ENCODE results near the gene ARHGAP35. TPM values are rescaled to one million over a fixed set of nuclear protein-coding genes. Genes with fewer than 3 reads are reported as not detected.
"Not testable (repeated sequence)": the region's sequence is repeated elsewhere in the genome, so short reads cannot be mapped to it uniquely, and the experiment has no call there.

Gene ARHGAP35
- total RNA-seq, 4 donors from 2014 or later: 77.1 to 159 (median 98.4) TPM

- no peak for TF ChIP-seq POLR2A (IDR thresholded peaks at IDR 0.05)
- no peak for TF ChIP-seq POLR2AphosphoS5 (IDR thresholded peaks at IDR 0.05)
- TF ChIP-seq CTCF (IDR thresholded peaks at IDR 0.05): no peak
- TF ChIP-seq EP300 (IDR thresholded peaks at IDR 0.05; ENCODE audit: low read depth): no peak
- Histone ChIP-seq H3K27ac (no peak overlapping the region), H3K9me3 (no peaks in the 10 kb centered on the region), H3K4me3 (no peak overlapping the region), H3K27me3 (no peaks in the 10 kb centered on the region), H3K36me3 (no peaks in the 10 kb centered on the region), H3K4me1 (peaks cover 8 to 24% (median 11%) of the 10 kb centered on the region in 4 donors)
- WGBS, 2 donors (ENCODE audit: low coverage in 1 of 2): 82 to 90% methylated on average over 6 to 18 of the region's 18 CpGs
- intact Hi-C loops (cut with DNase I; ENCODE audit: low total_unique reads): no loop called here
- in situ Hi-C loops (cut with MboI; ENCODE audit: low pct_ligation_motif_present in 1 of 4, low pct_unique_long_range_greater_than_20kb in 1 of 4, low sequenced_read_pairs in 3 of 4): no loop called here
- no peak for DNase-seq
Measured at GRCh38 chr19:46815833-46816627, 44.8 kb upstream of the ARHGAP35 start.

GRCh38 chr19:46818812-46819211 lies 42.0 kb upstream of the ARHGAP35 start:
- no peak overlapping the region for H3K27ac ChIP-seq
- H3K9me3 ChIP-seq: no peaks in the 10 kb centered on the region
- no peak for TF ChIP-seq POLR2A (IDR thresholded peaks at IDR 0.05)
- TF ChIP-seq CTCF (IDR thresholded peaks at IDR 0.05): no peak
- TF ChIP-seq POLR2AphosphoS5 (IDR thresholded peaks at IDR 0.05): no peak
- TF ChIP-seq EP300 (IDR thresholded peaks at IDR 0.05; ENCODE audit: low read depth): no peak
- H3K27me3 ChIP-seq: no peaks in the 10 kb centered on the region
- 96% methylated on average over 2 of the region's 2 CpGs; no CpG with 5 or more reads in 1 of the 2 donors for WGBS, 2 donors (ENCODE audit: low coverage in 1 of 2)
- no peak for DNase-seq
- H3K4me1 ChIP-seq: peaks cover 11 to 37% (median 21%) of the 10 kb centered on the region in 4 donors
- no peak overlapping the region for H3K4me3 ChIP-seq
- in situ Hi-C loops (cut with MboI; ENCODE audit: low pct_ligation_motif_present in 1 of 4, low pct_unique_long_range_greater_than_20kb in 1 of 4, low sequenced_read_pairs in 3 of 4) (no loop called here), intact Hi-C loops (cut with DNase I; ENCODE audit: low total_unique reads) (no loop called here)
- no peaks in the 10 kb centered on the region for H3K36me3 ChIP-seq

GRCh38 chr19:46821512-46822409 lies 39.0 kb upstream of the ARHGAP35 start:
- Histone ChIP-seq H3K27ac (peak overlapping the region; percentile 46 to 79 (median 68)), H3K4me3 (no peak overlapping the region), H3K4me1 (peaks cover 9 to 27% (median 19%) of the 10 kb centered on the region in 4 donors), H3K27me3 (no peaks in the 10 kb centered on the region), H3K9me3 (no peaks in the 10 kb centered on the region), H3K36me3 (no peaks in the 10 kb centered on the region)
- in situ Hi-C loops (cut with MboI; ENCODE audit: low pct_ligation_motif_present in 1 of 4, low pct_unique_long_range_greater_than_20kb in 1 of 4, low sequenced_read_pairs in 3 of 4) (no loop called here), intact Hi-C loops (cut with DNase I; ENCODE audit: low total_unique reads) (no loop called here)
- WGBS, 2 donors (ENCODE audit: low coverage in 1 of 2): 60% methylated on average over 8 of the region's 18 CpGs; no CpG with 5 or more reads in 1 of the 2 donors
- no peak for TF ChIP-seq CTCF (IDR thresholded peaks at IDR 0.05)
- no peak for TF ChIP-seq POLR2AphosphoS5 (IDR thresholded peaks at IDR 0.05)
- TF ChIP-seq POLR2A (IDR thresholded peaks at IDR 0.05): no peak
- TF ChIP-seq EP300 (IDR thresholded peaks at IDR 0.05; ENCODE audit: low read depth): no peak
- peak; percentile 67 for DNase-seq

- Histone ChIP-seq H3K4me1 (peaks cover 9 to 27% (median 19%) of the 10 kb centered on the region in 4 donors), H3K27ac (peak overlapping the region in 3 of 4 donors; percentile 46 to 71 (median 66))
- H3K27me3 ChIP-seq; H3K4me3 ChIP-seq; intact Hi-C loops (cut with DNase I; ENCODE audit: low total_unique reads); H3K9me3 ChIP-seq; H3K36me3 ChIP-seq; DNase-seq; in situ Hi-C loops (cut with MboI; ENCODE audit: low pct_ligation_motif_present in 1 of 4, low pct_unique_long_range_greater_than_20kb in 1 of 4, low sequenced_read_pairs in 3 of 4): not testable (repeated sequence)
- 92 to 100% methylated on average over 2 to 4 of the region's 4 CpGs for WGBS, 2 donors (ENCODE audit: low coverage in 1 of 2)
Measured at GRCh38 chr19:46822410-46822787, 38.4 kb upstream of the ARHGAP35 start.

All from transverse colon (tissue), 4 donors.